Lower leg skin (tissue), 4 donors: ENCODE results near the gene ZNF518A. TPM values are rescaled to one million over a fixed set of nuclear protein-coding genes. Genes with fewer than 3 reads are reported as not detected.

Source experiments
- DNase-seq, 2 donors: peaks; one replicate each; pipeline ENCODE4 v3.0.0-alpha.2; 2019; ENCODE audit warnings: low spot score in 2 of 2
- H3K4me3 ChIP-seq: fragments of 200-600 bp; sonication (generic); 2 replicates; pipeline ENCODE4 v1.5.1; 2017; ENCODE audit warnings: mild to moderate bottlenecking, low read depth; ENCODE audit not compliant: poor library complexity, severe bottlenecking
- CTCF ChIP-seq, 3 donors: fragments of 450-650 bp; IDR thresholded peaks; one replicate each; pipeline ENCODE4 v1.5.1; 2016; ENCODE audit warnings: antibody characterized with exemption in 3 of 3, mild to moderate bottlenecking in 3 of 3, moderate library complexity in 2 of 3
- POLR2A ChIP-seq, 2 donors: fragments of 450-650 bp; IDR thresholded peaks; one replicate each; pipeline ENCODE4 v1.6.1; 2016 to 2017; ENCODE audit warnings: antibody characterized with exemption in 2 of 2, mild to moderate bottlenecking in 1 of 2, moderate library complexity in 1 of 2
- WGBS, 2 donors: methylation state at CpG; one replicate each; pipeline ENCODE4 v1.1.5; 2018; 5-methylcytosine and 5-hydroxymethylcytosine counted together
- intact Hi-C: fragments of 100-400 bp; cut with DNase I; formaldehyde crosslinking; loops from one replicate; pipeline ENCODE4 v1.15.0; 2023; ENCODE audit warnings: low total_unique reads
- total RNA-seq, 4 donors: library from RNA; depleted of rRNA; stranded (reverse); fragments of >200 nt; gene quantifications; one replicate each; pipeline ENCODE4 v1.1.0, GENCODE V29; 2016

ZNF518A gene
- total RNA-seq, 4 donors from 2014 or later, result 6.7 to 12.1 (median 8.3) TPM

- intact Hi-C loops, result no loop called here
- WGBS, 2 donors, result 82 to 88% methylated on average over 9 of the region's 9 CpGs
- H3K4me3 ChIP-seq, result peak overlapping the region; percentile 78
- no peak for DNase-seq
- TF ChIP-seq POLR2A (IDR thresholded peaks at IDR 0.05) (no peak), CTCF (IDR thresholded peaks at IDR 0.05) (no peak)
Measured at GRCh38 chr10:96090463-96090800, 39.7 kb upstream of the ZNF518A start.

GRCh38 chr10:96092999-96093767 is 36.9 kb upstream of the ZNF518A start:
- WGBS, 2 donors, result 88 to 89% methylated on average over 8 of the region's 8 CpGs
- no peak overlapping the region for H3K4me3 ChIP-seq
- intact Hi-C loops, result no loop called here
- TF ChIP-seq POLR2A (IDR thresholded peaks at IDR 0.05), result no peak
- no peak for TF ChIP-seq CTCF (IDR thresholded peaks at IDR 0.05)
- DNase-seq, result no peak

GRCh38 chr10:96093948-96094347 is 36.1 kb upstream of the ZNF518A start:
- intact Hi-C loops, result no loop called here
- DNase-seq, result no peak
- 55 to 56% methylated on average over 2 of the region's 2 CpGs for whole genome bisulfite sequencing, 2 donors
- TF ChIP-seq CTCF (IDR thresholded peaks at IDR 0.05), result no peak
- TF ChIP-seq POLR2A (IDR thresholded peaks at IDR 0.05), result no peak
- no peak overlapping the region for H3K4me3 ChIP-seq

GRCh38 chr10:96096958-96097357 is 33.1 kb upstream of the ZNF518A start:
- DNase-seq, result no peak
- TF ChIP-seq POLR2A (IDR thresholded peaks at IDR 0.05) (no peak), CTCF (IDR thresholded peaks at IDR 0.05) (no peak)
- H3K4me3 ChIP-seq, result no peak overlapping the region
- 62 to 78% methylated on average over 1 of the region's 1 CpG for WGBS, 2 donors
- intact Hi-C loops, result no loop called here

- H3K4me3 ChIP-seq, result no peak overlapping the region
- no peak for DNase-seq
- TF ChIP-seq CTCF (IDR thresholded peaks at IDR 0.05), result no peak
- no peak for TF ChIP-seq POLR2A (IDR thresholded peaks at IDR 0.05)
- intact Hi-C loops, result no loop called here
- WGBS, 2 donors, result 83 to 87% methylated on average over 3 of the region's 3 CpGs
Measured at GRCh38 chr10:96097865-96098264, 32.2 kb upstream of the ZNF518A start.

GRCh38 chr10:96107623-96108038 is 22.5 kb upstream of the ZNF518A start:
- no peak overlapping the region for H3K4me3 ChIP-seq
- intact Hi-C loops, result loop anchor here (5.0 kb wide), 1 partner anchor 1975 kb away; no protein-coding TSS in a partner anchor
- WGBS, 2 donors, result 61 to 62% methylated on average over 3 of the region's 3 CpGs
- no peak for DNase-seq
- TF ChIP-seq POLR2A (IDR thresholded peaks at IDR 0.05) (no peak), CTCF (IDR thresholded peaks at IDR 0.05) (no peak)
